Motor neuron (in vitro differentiated cells): ENCODE measurements around the gene PERP. TPM values are rescaled to one million over a fixed set of nuclear protein-coding genes. Genes with fewer than 3 reads are reported as not detected.
A peak's percentile ranks its signal among the peaks of the same experiment; 100 is the strongest.

ENCODE experiments used
- ATAC-seq, 8 experiments: fragments of 200-7000 bp; cut with Tn5 transposase; replicated peaks in 6 of 8; 2 replicates each; pipeline ENCODE4 v1.8.0; 2021; ENCODE audit warnings: mild to moderate bottlenecking in 8 of 8, moderate library complexity in 8 of 8
- H3K27ac ChIP-seq, 2 donors: fragments of 250-450 bp; sonication (Bioruptor Pico); 2 replicates each; pipeline ENCODE4 v1.9.0; 2021; ENCODE audit warnings: antibody characterized with exemption in 2 of 2, mild to moderate bottlenecking in 2 of 2, moderate library complexity in 1 of 2
- H3K4me1 ChIP-seq, 2 donors: fragments of 250-450 bp; sonication (Bioruptor Pico); replicated peaks in 1 of 2; 2 replicates each; pipeline ENCODE4 v1.6.1; 2021; ENCODE audit warnings: antibody characterized with exemption in 2 of 2, mild to moderate bottlenecking in 2 of 2, moderate library complexity in 1 of 2
- H3K4me3 ChIP-seq, 5 donors: fragments of 250-450 bp; sonication (Bioruptor Pico); 2 replicates each; pipeline ENCODE4 v1.9.0; 2021; ENCODE audit warnings: antibody characterized with exemption in 5 of 5, mild to moderate bottlenecking in 5 of 5, moderate library complexity in 4 of 5
- WGBS, 10 experiments: fragments of 450-650 bp; shearing (Covaris generic); methylation state at CpG; one replicate each; pipeline ENCODE4 v1.0.0; 2022; 5-methylcytosine and 5-hydroxymethylcytosine counted together
- in situ Hi-C, 9 experiments: fragments of 400-800 bp; cut with MboI; loops; one replicate each; pipeline ENCODE4 v1.15.0; 2021; ENCODE audit warnings: low sequenced_read_pairs in 9 of 9, low pct_unique_long_range_greater_than_20kb in 2 of 9; ENCODE audit not compliant: unreplicated experiment in 9 of 9
- total RNA-seq, 8 experiments: library from RNA; unstranded; fragments of 300-600 nt; gene quantifications; 2 replicates each; pipeline versions ENCODE4 v1.2.3 to v1.2.4, GENCODE V29; 2022

Gene PERP
- total RNA-seq, 8 experiments from 2014 or later: 2.0 to 100 (median 3.2) TPM

- WGBS, 10 experiments: 0 to 31% (median 13%) methylated on average over 2 to 13 of the region's 13 CpGs; no CpG with 5 or more reads in 1 of the 10 experiments
- in situ Hi-C loops: loop anchor here in 8 of 9 experiments (10.0 to 25.0 kb wide), 7 partner anchors 169 to 646 kb away; partner anchors contain the start of genes CCDC28A (in 7 of the 8), HEBP2 (in 4 of the 8) and TNFAIP3 (in 1 of the 8)
- peak; percentile 78 to 89 (median 86) for ATAC-seq
- Histone ChIP-seq H3K27ac (no peak overlapping the region), H3K4me3 (no peak overlapping the region), H3K4me1 (no peaks in the 10 kb centered on the region)
These were observed 8.8 kb upstream of the PERP start for GRCh38 chr6:138115877-138116660.

GRCh38 chr6:138115201-138115600 is 8.0 kb upstream of the PERP start:
- no peaks in the 10 kb centered on the region for H3K4me1 ChIP-seq
- no peak overlapping the region for H3K27ac ChIP-seq
- in situ Hi-C loops: loop anchor here in 8 of 9 experiments (10.0 to 25.0 kb wide), 7 partner anchors 170 to 647 kb away; partner anchors contain the start of genes CCDC28A (in 7 of the 8), HEBP2 (in 4 of the 8) and TNFAIP3 (in 1 of the 8)
- WGBS, 10 experiments: 10 to 100% (median 64%) methylated on average over 1 to 7 of the region's 7 CpGs; no CpG with 5 or more reads in 3 of the 10 experiments
- H3K4me3 ChIP-seq: no peak overlapping the region
- ATAC-seq: no peak

GRCh38 chr6:138113588-138114210 is 6.5 kb upstream of the PERP start:
- no peak overlapping the region for H3K4me3 ChIP-seq
- no peak for ATAC-seq
- H3K27ac ChIP-seq: no peak overlapping the region
- 49 to 100% (median 85%) methylated on average over 1 to 3 of the region's 3 CpGs; no CpG with 5 or more reads in 2 of the 10 experiments for WGBS, 10 experiments
- in situ Hi-C loops: loop anchor here in 8 of 9 experiments (5.0 to 25.0 kb wide), 8 partner anchors 111 to 649 kb away; partner anchors contain the start of genes CCDC28A (in 7 of the 8), HEBP2 (in 4 of the 8) and TNFAIP3 (in 1 of the 8)
- H3K4me1 ChIP-seq: peaks cover 0 to 3% of the 10 kb centered on the region in 2 donors

GRCh38 chr6:138110229-138110628 is 3.0 kb upstream of the PERP start:
- Histone ChIP-seq H3K27ac (no peak overlapping the region), H3K4me1 (peaks cover 0 to 12% of the 10 kb centered on the region in 2 donors), H3K4me3 (no peak overlapping the region)
- WGBS, 10 experiments: 55 to 100% (median 78%) methylated on average over 1 to 3 of the region's 3 CpGs; no CpG with 5 or more reads in 5 of the 10 experiments
- ATAC-seq: no peak
- in situ Hi-C loops: loop anchor here in 8 of 9 experiments (5.0 to 25.0 kb wide), 8 partner anchors 108 to 652 kb away; partner anchors contain the start of genes CCDC28A (in 7 of the 8), HEBP2 (in 4 of the 8) and TNFAIP3 (in 1 of the 8)

GRCh38 chr6:138109042-138109997 is 2.1 kb upstream of the PERP start:
- no peak overlapping the region for H3K27ac ChIP-seq
- in situ Hi-C loops: loop anchor here in 8 of 9 experiments (10.0 to 25.0 kb wide), 5 partner anchors 105 to 653 kb away; partner anchors contain the start of genes CCDC28A (in 7 of the 8), HEBP2 (in 3 of the 8) and TNFAIP3 (in 1 of the 8)
- H3K4me1 ChIP-seq: peaks cover 0 to 12% of the 10 kb centered on the region in 2 donors
- no peak overlapping the region for H3K4me3 ChIP-seq
- peak in 1 of 8 experiments; percentile 9 for ATAC-seq
- WGBS, 10 experiments: 0 to 67% (median 43%) methylated on average over 3 to 7 of the region's 7 CpGs

- 2 to 53% (median 35%) methylated on average over 4 to 17 of the region's 24 CpGs; no CpG with 5 or more reads in 1 of the 10 experiments for WGBS, 10 experiments
- Histone ChIP-seq H3K27ac (no peak overlapping the region), H3K4me1 (peaks cover 0 to 12% of the 10 kb centered on the region in 2 donors), H3K4me3 (peak overlapping the region; percentile 38 to 72 (median 68))
- in situ Hi-C loops: loop anchor here in 8 of 9 experiments (10.0 to 25.0 kb wide), 5 partner anchors 103 to 654 kb away; partner anchors contain the start of genes CCDC28A (in 7 of the 8), HEBP2 (in 3 of the 8) and TNFAIP3 (in 1 of the 8)
- no peak for ATAC-seq
These were observed 753 bp upstream of the PERP start for GRCh38 chr6:138107752-138108592.

- 0 to 31% (median 5%) methylated on average over 5 to 14 of the region's 17 CpGs; no CpG with 5 or more reads in 1 of the 10 experiments for WGBS, 10 experiments
- no peak for ATAC-seq
- peaks cover 0 to 12% of the 10 kb centered on the region in 2 donors for H3K4me1 ChIP-seq
- peak overlapping the region; percentile 38 to 72 (median 68) for H3K4me3 ChIP-seq
- in situ Hi-C loops: loop anchor here in 8 of 9 experiments (10.0 to 25.0 kb wide), 5 partner anchors 102 to 656 kb away; partner anchors contain the start of genes CCDC28A (in 7 of the 8), HEBP2 (in 3 of the 8) and TNFAIP3 (in 1 of the 8)
- peak overlapping the region in 1 of 2 donors; percentile 39 for H3K27ac ChIP-seq
These were observed 548 bp downstream of the PERP start for GRCh38 chr6:138106665-138107077.

GRCh38 chr6:138105880-138106664 is 1.1 kb downstream of the PERP start:
- Histone ChIP-seq H3K4me1 (peaks cover 0 to 12% of the 10 kb centered on the region in 2 donors), H3K4me3 (peak overlapping the region; percentile 38 to 72 (median 68)), H3K27ac (no peak overlapping the region)
- in situ Hi-C loops: loop anchor here in 8 of 9 experiments (10.0 to 25.0 kb wide), 5 partner anchors 101 to 656 kb away; partner anchors contain the start of genes CCDC28A (in 7 of the 8), HEBP2 (in 3 of the 8) and TNFAIP3 (in 1 of the 8)
- ATAC-seq: no peak
- 0 to 42% (median 22%) methylated on average over 3 to 10 of the region's 10 CpGs for WGBS, 10 experiments

GRCh38 chr6:138105446-138105845 is 1.8 kb downstream of the PERP start:
- in situ Hi-C loops: loop anchor here in 8 of 9 experiments (10.0 to 25.0 kb wide), 5 partner anchors 101 to 657 kb away; partner anchors contain the start of genes CCDC28A (in 7 of the 8), HEBP2 (in 3 of the 8) and TNFAIP3 (in 1 of the 8)
- WGBS, 10 experiments: 64 to 100% (median 87%) methylated on average over 1 to 5 of the region's 5 CpGs; no CpG with 5 or more reads in 1 of the 10 experiments
- Histone ChIP-seq H3K4me3 (peak overlapping the region in 2 of 5 donors; percentile 66 to 72), H3K4me1 (peaks cover 0 to 12% of the 10 kb centered on the region in 2 donors), H3K27ac (no peak overlapping the region)
- no peak for ATAC-seq

GRCh38 chr6:138104618-138105213 is 2.5 kb downstream of the PERP start:
- H3K4me1 ChIP-seq: peaks cover 0 to 12% of the 10 kb centered on the region in 2 donors
- no peak overlapping the region for H3K4me3 ChIP-seq
- no peak for ATAC-seq
- 38 to 93% (median 77%) methylated on average over 2 to 10 of the region's 10 CpGs for WGBS, 10 experiments
- in situ Hi-C loops: loop anchor here in 8 of 9 experiments (10.0 to 25.0 kb wide), 5 partner anchors 100 to 658 kb away; partner anchors contain the start of genes CCDC28A (in 7 of the 8), HEBP2 (in 3 of the 8) and TNFAIP3 (in 1 of the 8)
- H3K27ac ChIP-seq: no peak overlapping the region
